HepG2 (cell line): Measurements from ENCODE around the gene RSF1. TPM values are rescaled to one million over a fixed set of nuclear protein-coding genes. Genes with fewer than 3 reads are reported as not detected.

Experiments used
- ATAC-seq: fragments of 200-7000 bp; cut with Tn5 transposase; 3 replicates; pipeline ENCODE4 v1.9.1; 2020; ENCODE audit warnings: mild to moderate bottlenecking, moderate library complexity
- BruUV-seq: library from RNA; stranded (reverse); fragments of 400-500 nt; replicated peaks from 2 replicates; lab custom pipeline; 2021; lab: Mats Ljungman, UMichigan
- CTCF ChIA-PET: fragments of 300-600 bp; formaldehyde crosslinking; extraction: SDS; loops from one replicate; lab custom pipeline; 2021; ENCODE audit warnings: low total read pairs, inconsistent platforms, low intra/inter-chr PET ratio; lab: Yijun Ruan, JAX
- POLR2A ChIA-PET: fragments of 350-600 bp; sonication (Branson Sonifier 250); formaldehyde crosslinking; loops from one replicate; lab custom pipeline; 2020; ENCODE audit warnings: antibody characterized with exemption, inconsistent platforms; lab: Yijun Ruan, JAX
- DNase-seq: peaks from one replicate; pipeline ENCODE4 v3.0.0-alpha.2; 2015; ENCODE audit warnings: low spot score
- FAIRE-seq: peaks from 3 replicates; lab custom pipeline; 2011; peaks lifted over from hg19 to GRCh38; lab: Jason Lieb, UNC
- H2AFZ ChIP-seq: one replicate; pipeline ENCODE4 v1.6.1; 2011; ENCODE audit warnings: low read length, inconsistent platforms
- H3K27ac ChIP-seq: fragments of 300-600 bp; 3 replicates; pipeline ENCODE4 v1.8.0; 2011; ENCODE audit warnings: mixed run types, mild to moderate bottlenecking, mixed read lengths, low read length, inconsistent platforms; ENCODE audit not compliant: insufficient read depth; ENCODE audit errors: extremely low read length
- H3K27me3 ChIP-seq, 2 experiments: fragments of 200-600 bp in 1 of 2; 2 replicates in 1 of 2; 3 replicates in 1 of 2; pipeline versions ENCODE4 v1.6.0 to v1.8.0; 2011; ENCODE audit warnings: low read length in 2 of 2, mild to moderate bottlenecking in 2 of 2, moderate library complexity in 2 of 2, inconsistent platforms in 1 of 2; ENCODE audit not compliant: insufficient read depth in 2 of 2, control insufficient read depth in 1 of 2
- H3K36me3 ChIP-seq, 2 experiments: fragments of 200-600 bp in 1 of 2; replicated peaks in 1 of 2; 2 replicates in 1 of 2; 3 replicates in 1 of 2; pipeline versions ENCODE4 v1.5.1 to v1.8.0; 2011; ENCODE audit warnings: low read length in 2 of 2, inconsistent platforms in 1 of 2; ENCODE audit not compliant: insufficient read depth in 2 of 2, control insufficient read depth in 1 of 2
- H3K4me1 ChIP-seq: 2 replicates; pipeline ENCODE4 v1.5.1; 2012; ENCODE audit warnings: low read length, inconsistent platforms; ENCODE audit not compliant: insufficient read depth
- H3K4me2 ChIP-seq: 2 replicates; pipeline ENCODE4 v1.6.0; 2011; ENCODE audit warnings: low read depth, low read length, inconsistent platforms
- H3K4me3 ChIP-seq, 3 experiments: fragments of 200-600 bp in 1 of 3; sonication (generic), shearing (Covaris generic) in 1 of 3; replicated peaks in 1 of 3; 2 replicates each; pipeline ENCODE4 v1.5.1; 2011 to 2016; ENCODE audit warnings: low read length in 3 of 3, inconsistent platforms in 2 of 3, low read depth in 2 of 3, mild to moderate bottlenecking in 2 of 3, control low read depth in 1 of 3, mixed read lengths in 1 of 3; ENCODE audit not compliant: insufficient read depth in 1 of 3
- H3K79me2 ChIP-seq: one replicate; pipeline ENCODE4 v1.6.1; 2011; ENCODE audit warnings: low read length, inconsistent platforms; ENCODE audit not compliant: insufficient read depth
- H3K9ac ChIP-seq: 2 replicates; pipeline ENCODE4 v1.6.0; 2011; ENCODE audit warnings: mild to moderate bottlenecking, low read depth, low read length, inconsistent platforms; ENCODE audit not compliant: insufficient read depth
- H3K9me3 ChIP-seq: 2 replicates; pipeline ENCODE4 v1.5.1; 2012; ENCODE audit warnings: mild to moderate bottlenecking, low read length
- H4K20me1 ChIP-seq: 2 replicates; pipeline ENCODE4 v1.6.0; 2011; ENCODE audit warnings: inconsistent platforms, mild to moderate bottlenecking, low read length, moderate library complexity; ENCODE audit not compliant: insufficient read depth
- HNRNPL ChIP-seq: fragments of 200-400 bp; formaldehyde crosslinking; IDR thresholded peaks from 2 replicates; pipeline ENCODE4 v1.6.1; 2017; ENCODE audit warnings: mild to moderate bottlenecking, low read depth, low read length
- HOXA3 ChIP-seq: sonication (generic); formaldehyde crosslinking; IDR thresholded peaks from 2 replicates; pipeline ENCODE4 v1.5.0; 2020; ENCODE audit warnings: missing genetic modification reagents
- HOXA9 ChIP-seq: sonication (generic); formaldehyde crosslinking; IDR thresholded peaks from 2 replicates; pipeline ENCODE4 v1.8.1; 2022; ENCODE audit warnings: missing genetic modification reagents, mild to moderate bottlenecking, moderate library complexity, borderline replicate concordance
- LRRFIP1 ChIP-seq: sonication (generic); formaldehyde crosslinking; conservative IDR thresholded peaks from 2 replicates; pipeline ENCODE4 v1.4.0; 2020; ENCODE audit warnings: missing genetic modification reagents
- TFDP2 ChIP-seq: sonication (generic); formaldehyde crosslinking; IDR thresholded peaks from 2 replicates; pipeline ENCODE4 v1.4.0; 2020; ENCODE audit warnings: missing genetic modification reagents
- ZBTB20 ChIP-seq: sonication (generic); formaldehyde crosslinking; IDR thresholded peaks from 2 replicates; pipeline ENCODE4 v1.8.1; 2023; ENCODE audit warnings: missing genetic modification reagents, low read depth, mild to moderate bottlenecking, borderline replicate concordance
- ZBTB7A ChIP-seq: sonication (generic); formaldehyde crosslinking; IDR thresholded peaks from 2 replicates; pipeline ENCODE4 v1.8.0; 2022; ENCODE audit warnings: mild to moderate bottlenecking, missing genetic modification reagents
- ZNF10 ChIP-seq: sonication (generic); formaldehyde crosslinking; IDR thresholded peaks from 2 replicates; pipeline ENCODE4 v1.4.0; 2020; ENCODE audit warnings: mild to moderate bottlenecking, low read depth, missing genetic modification reagents, borderline replicate concordance
- ZNF605 ChIP-seq: sonication (generic); formaldehyde crosslinking; IDR thresholded peaks from 2 replicates; pipeline ENCODE4 v1.8.0; 2022; ENCODE audit warnings: mild to moderate bottlenecking, missing genetic modification reagents
- ZNF646 ChIP-seq: sonication (generic); formaldehyde crosslinking; IDR thresholded peaks from 2 replicates; pipeline ENCODE4 v1.9.0; 2021; ENCODE audit warnings: mild to moderate bottlenecking, missing genetic modification reagents
- WGBS: methylation state at CpG from one replicate; pipeline ENCODE4 v1.1.6; 2017; ENCODE audit warnings: low lambda C conversion rate; 5-methylcytosine and 5-hydroxymethylcytosine counted together
- in situ Hi-C: cut with HindIII; loops from 2 replicates; pipeline ENCODE4 v1.10.0; 2017; ENCODE audit warnings: low pct_unique_long_range_greater_than_20kb; ENCODE audit not compliant: extremely low pct_ligation_motif_present
- intact Hi-C: fragments of 100-400 bp; cut with micrococcal nuclease; formaldehyde crosslinking; loops from one replicate; pipeline ENCODE4 v1.10.0; 2022; ENCODE audit not compliant: unreplicated experiment
- polyA plus RNA-seq, 8 experiments: library from polyadenylated mRNA; depleted of rRNA in 3 of 8; stranded (reverse) in 7 of 8; unstranded in 1 of 8; fragments of >200 nt; fragmentation: Illumina TruSeq in 4 of 8; extraction: Trizol in 4 of 8; gene quantifications; 2 replicates each; pipeline versions ENCODE4 v1.2.1 to v1.2.3, GENCODE V29; 2011 to 2016; ENCODE audit warnings: low read depth in 4 of 8, missing spikeins in 1 of 8, mixed read lengths in 1 of 8; ENCODE audit not compliant: insufficient read depth in 1 of 8
- total RNA-seq, 5 experiments: library from RNA; depleted of rRNA; stranded (reverse); fragments of >200 nt; fragmentation: Illumina TruSeq; extraction: Trizol; gene quantifications; 2 replicates each; pipeline ENCODE4 v1.2.3, GENCODE V29; 2016; ENCODE audit warnings: low read depth in 1 of 5

RSF1 gene
- total and polyA plus RNA-seq, 2 of the 13 experiments (the other 11 are each of a cell fraction or from before 2014, with no cell fraction given): 15.5 to 33.1 TPM

GRCh38 chr11:77647654-77648305 lies 172.7 kb downstream of the RSF1 start:
- Histone ChIP-seq H3K27me3 (no peaks in the 10 kb centered on the region), H3K9me3 (no peaks in the 10 kb centered on the region), H3K4me3 (no peak overlapping the region), H3K9ac (no peak overlapping the region), H2AFZ (no peak overlapping the region), H3K36me3 (no peaks in the 10 kb centered on the region), H3K4me1 (peaks cover 29% of the 10 kb centered on the region), H3K27ac (no peak overlapping the region), H3K79me2 (no peaks in the 10 kb centered on the region), H3K4me2 (no peak overlapping the region), H4K20me1 (no peaks in the 10 kb centered on the region)
- ChIA-PET CTCF (no interaction called here), POLR2A (no interaction called here)
- FAIRE-seq (no peak), DNase-seq (no peak), ATAC-seq (no peak)
- intact Hi-C loops: no loop called here
- in situ Hi-C loops: no loop called here
- no TSS peak for BruUV-seq
- 23% methylated on average over 3 of the region's 3 CpGs for WGBS
- TF ChIP-seq ZNF10 (CRISPR knock-in tag) (no peak), ZBTB7A (CRISPR knock-in tag) (no peak), HOXA9 (CRISPR knock-in tag) (no peak), ZNF605 (CRISPR knock-in tag) (no peak), ZNF646 (no peak), TFDP2 (CRISPR knock-in tag) (no peak), HNRNPL (no peak), HOXA3 (no peak), ZBTB20 (no peak), LRRFIP1 (CRISPR knock-in tag) (no peak)
